Lung (tissue), 12 donors: ENCODE results near the gene TRIM66. TPM values are rescaled to one million over a fixed set of nuclear protein-coding genes. Genes with fewer than 3 reads are reported as not detected.

Source experiments
- ATAC-seq: fragments of 200-7000 bp; cut with Tn5 transposase; one replicate; pipeline ENCODE4 v1.9.1; 2020; ENCODE audit warnings: moderate number of reproducible peaks; ENCODE audit not compliant: insufficient read depth, low FRiP score
- DNase-seq, 3 donors: peaks; one replicate each; pipeline ENCODE4 v3.0.0-alpha.2; 2013 to 2017
- H3K27ac ChIP-seq, 2 donors: one replicate each; pipeline ENCODE4 v1.5.1; 2013; ENCODE audit warnings: mild to moderate bottlenecking in 2 of 2, moderate library complexity in 2 of 2, control low read depth in 1 of 2, inconsistent platforms in 1 of 2, low read depth in 1 of 2, low read length in 1 of 2
- H3K27me3 ChIP-seq, 3 donors: one replicate each; pipeline ENCODE4 v1.5.1; 2013; ENCODE audit warnings: low read length in 2 of 3; ENCODE audit not compliant: control insufficient read depth in 3 of 3, insufficient read depth in 3 of 3
- H3K36me3 ChIP-seq, 4 donors: one replicate each; pipeline ENCODE4 v1.5.1; 2013; ENCODE audit warnings: low read length in 4 of 4, mild to moderate bottlenecking in 1 of 4, moderate library complexity in 1 of 4; ENCODE audit not compliant: control insufficient read depth in 4 of 4, insufficient read depth in 4 of 4
- H3K4me1 ChIP-seq, 5 donors: one replicate each; pipeline ENCODE4 v1.5.1; 2013; ENCODE audit warnings: low read length in 5 of 5, mild to moderate bottlenecking in 2 of 5, moderate library complexity in 1 of 5; ENCODE audit not compliant: control insufficient read depth in 5 of 5, insufficient read depth in 5 of 5
- H3K4me3 ChIP-seq: one replicate; pipeline ENCODE4 v1.5.1; 2013; ENCODE audit warnings: mild to moderate bottlenecking, control low read depth, moderate library complexity
- H3K9ac ChIP-seq, 2 donors: one replicate each; pipeline ENCODE4 v1.5.1; 2013; ENCODE audit warnings: low read length in 2 of 2, control low read depth in 1 of 2; ENCODE audit not compliant: insufficient read depth in 1 of 2
- H3K9me3 ChIP-seq, 4 donors: one replicate each; pipeline ENCODE4 v1.5.1; 2013; ENCODE audit warnings: low read length in 3 of 4, mild to moderate bottlenecking in 1 of 4, moderate library complexity in 1 of 4; ENCODE audit not compliant: control insufficient read depth in 4 of 4, insufficient read depth in 3 of 4
- WGBS, 2 donors: extraction: QIAGEN DNeasy Blood & Tissue Kit; methylation state at CpG; one replicate each; pipeline ENCODE4 v1.1.7; 2013; 5-methylcytosine and 5-hydroxymethylcytosine counted together
- polyA plus RNA-seq, 2 donors: library from polyadenylated mRNA; stranded (reverse); fragments of 200-250 nt; gene quantifications; one replicate each; pipeline ENCODE4 v1.2.1, GENCODE V29; 2013
- total RNA-seq, 2 donors: library from RNA; depleted of rRNA in 1 of 2; stranded (reverse); fragments of >200 nt in 1 of 2; gene quantifications; one replicate each; pipeline ENCODE4 v1.2.1, GENCODE V29; 2014 to 2021
- TF ChIP-seq, protein P1 (sequence below): IDR thresholded peaks from 2 replicates; pipeline ENCODE4 v1.5.1; 2012; ENCODE audit warnings: mild to moderate bottlenecking; ENCODE audit errors: control extremely low read depth, extremely low read depth
- donor health status: control.
- donor health status: control.
- donor health status: Bipolar disorder and iron deficiency.
- donor health status: healthy.
- donor health status: DM: yes; HTN: yes; CAD: no.

The TRIM66 gene
- total and polyA plus RNA-seq, 4 donors: 2.0 to 23.9 (median 11.3) TPM

DNA sequence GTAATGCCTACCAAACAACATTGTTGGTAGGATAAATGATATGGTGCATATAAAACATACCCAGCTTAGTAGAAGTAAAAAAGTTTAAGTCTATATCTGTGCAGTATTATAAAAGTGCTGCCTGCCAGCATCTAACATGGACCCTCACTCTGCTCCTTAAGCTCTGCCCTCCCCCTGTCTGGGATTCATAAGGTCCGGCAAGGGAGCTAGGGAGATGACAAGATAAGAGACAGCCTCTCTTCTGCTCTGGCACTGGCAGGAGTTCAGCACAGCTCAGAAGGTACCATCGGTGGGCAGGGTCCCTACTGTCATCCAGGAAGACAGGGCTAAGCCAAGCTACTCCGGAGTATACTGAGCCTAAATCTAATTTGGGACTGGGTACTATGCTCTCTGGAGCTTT lies 42.8 kb downstream of the TRIM66 start:
- Histone ChIP-seq H3K4me1 (peaks cover 0 to 9% (median 7%) of the 10 kb centered on the region in 5 donors), H3K4me3 (no peak overlapping the region), H3K9ac (no peak overlapping the region), H3K27me3 (no peaks in the 10 kb centered on the region), H3K27ac (no peak overlapping the region), H3K36me3 (peaks cover 3 to 38% (median 8%) of the 10 kb centered on the region in 4 donors), H3K9me3 (peaks cover 0 to 3% (median 1%) of the 10 kb centered on the region in 4 donors)
- WGBS, 2 donors: 87 to 89% methylated on average over 3 of the region's 3 CpGs
- ATAC-seq (no peak), DNase-seq (no peak)
- TF ChIP-seq, protein P1, sequence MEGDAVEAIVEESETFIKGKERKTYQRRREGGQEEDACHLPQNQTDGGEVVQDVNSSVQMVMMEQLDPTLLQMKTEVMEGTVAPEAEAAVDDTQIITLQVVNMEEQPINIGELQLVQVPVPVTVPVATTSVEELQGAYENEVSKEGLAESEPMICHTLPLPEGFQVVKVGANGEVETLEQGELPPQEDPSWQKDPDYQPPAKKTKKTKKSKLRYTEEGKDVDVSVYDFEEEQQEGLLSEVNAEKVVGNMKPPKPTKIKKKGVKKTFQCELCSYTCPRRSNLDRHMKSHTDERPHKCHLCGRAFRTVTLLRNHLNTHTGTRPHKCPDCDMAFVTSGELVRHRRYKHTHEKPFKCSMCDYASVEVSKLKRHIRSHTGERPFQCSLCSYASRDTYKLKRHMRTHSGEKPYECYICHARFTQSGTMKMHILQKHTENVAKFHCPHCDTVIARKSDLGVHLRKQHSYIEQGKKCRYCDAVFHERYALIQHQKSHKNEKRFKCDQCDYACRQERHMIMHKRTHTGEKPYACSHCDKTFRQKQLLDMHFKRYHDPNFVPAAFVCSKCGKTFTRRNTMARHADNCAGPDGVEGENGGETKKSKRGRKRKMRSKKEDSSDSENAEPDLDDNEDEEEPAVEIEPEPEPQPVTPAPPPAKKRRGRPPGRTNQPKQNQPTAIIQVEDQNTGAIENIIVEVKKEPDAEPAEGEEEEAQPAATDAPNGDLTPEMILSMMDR: no peak

DNA sequence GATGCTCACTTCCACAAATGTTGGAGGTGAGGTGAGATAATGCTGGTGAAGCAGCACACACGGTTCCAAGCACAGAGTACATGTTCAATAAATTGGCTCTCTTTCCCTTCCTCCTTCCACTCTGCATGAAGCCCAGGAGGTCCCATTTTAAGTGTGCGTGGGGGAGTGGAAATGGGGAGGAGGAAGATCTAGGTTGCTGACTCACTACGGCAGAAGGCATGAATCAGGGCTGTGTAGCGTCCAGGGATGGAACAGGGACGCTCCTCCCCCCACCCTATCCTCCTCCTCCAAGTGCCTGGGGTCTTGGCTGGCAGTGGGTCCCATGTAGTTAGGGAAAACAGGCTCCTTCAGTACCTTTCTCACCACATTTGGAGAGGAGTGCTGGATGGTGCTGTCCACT lies 44.2 kb downstream of the TRIM66 start:
- H3K4me3 ChIP-seq: no peak overlapping the region
- ATAC-seq (no peak), DNase-seq (no peak)
- no peaks in the 10 kb centered on the region for H3K27me3 ChIP-seq
- no peak overlapping the region for H3K9ac ChIP-seq
- H3K9me3 ChIP-seq: peaks cover 0 to 3% (median 1%) of the 10 kb centered on the region in 4 donors
- H3K27ac ChIP-seq: no peak overlapping the region
- peaks cover 3 to 44% (median 8%) of the 10 kb centered on the region in 4 donors for H3K36me3 ChIP-seq
- TF ChIP-seq, protein P1: no peak
- WGBS, 2 donors: 99% methylated on average over 5 of the region's 5 CpGs
- peaks cover 0 to 9% (median 7%) of the 10 kb centered on the region in 5 donors for H3K4me1 ChIP-seq

DNA sequence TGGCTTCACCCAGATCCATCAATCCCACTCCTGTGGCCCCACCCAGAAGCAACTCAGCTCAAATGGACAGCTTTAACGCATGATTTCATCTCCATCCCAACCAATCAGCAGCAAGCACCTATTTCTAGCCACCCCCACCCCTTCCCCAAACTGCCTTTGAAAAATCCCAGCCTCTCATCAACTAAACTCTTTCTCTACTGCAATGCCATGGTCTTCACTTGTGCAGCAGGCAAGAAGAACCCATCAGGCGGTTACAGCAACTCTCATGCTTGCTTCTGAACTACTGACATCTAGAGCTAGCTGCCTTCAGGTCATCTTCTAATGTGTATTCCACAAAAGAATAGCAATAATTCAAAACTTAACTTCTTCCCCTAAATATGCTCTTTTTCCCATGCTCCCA lies 46.3 kb downstream of the TRIM66 start:
- H3K9ac ChIP-seq: no peak overlapping the region
- ATAC-seq (no peak), DNase-seq (no peak)
- 95 to 99% methylated on average over 2 of the region's 2 CpGs for WGBS, 2 donors
- H3K27ac ChIP-seq: no peak overlapping the region
- H3K9me3 ChIP-seq: peaks cover 0 to 3% (median 1%) of the 10 kb centered on the region in 4 donors
- no peaks in the 10 kb centered on the region for H3K27me3 ChIP-seq
- H3K4me3 ChIP-seq: no peak overlapping the region
- H3K36me3 ChIP-seq: peaks cover 3 to 35% (median 8%) of the 10 kb centered on the region in 4 donors
- TF ChIP-seq, protein P1: no peak
- peaks cover 0 to 2% (median 0%) of the 10 kb centered on the region in 5 donors for H3K4me1 ChIP-seq

DNA sequence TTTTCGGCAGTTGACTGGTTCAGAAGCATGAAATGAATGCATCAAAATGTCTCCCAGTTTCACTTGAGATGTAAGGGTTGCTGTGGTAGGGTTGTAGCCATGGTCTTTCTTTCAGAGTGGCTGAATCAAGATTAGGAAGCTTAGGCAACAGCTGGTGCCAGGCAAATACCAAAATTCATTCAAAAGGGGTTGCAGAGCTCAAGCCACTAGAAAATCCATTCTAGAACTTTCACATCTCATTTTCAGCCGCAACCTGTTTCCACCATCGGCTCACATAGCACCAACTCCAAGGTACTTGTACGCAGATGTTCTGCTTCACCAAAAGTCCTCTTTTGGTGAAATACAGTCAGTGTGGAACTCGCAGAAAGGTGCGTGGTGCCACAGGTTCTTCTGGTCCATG lies 48.0 kb downstream of the TRIM66 start:
- no peak overlapping the region for H3K9ac ChIP-seq
- H3K4me3 ChIP-seq: no peak overlapping the region
- H3K4me1 ChIP-seq: peaks cover 0 to 2% (median 0%) of the 10 kb centered on the region in 5 donors
- H3K9me3 ChIP-seq: peaks cover 0 to 3% (median 1%) of the 10 kb centered on the region in 4 donors
- H3K27me3 ChIP-seq: no peaks in the 10 kb centered on the region
- no peak overlapping the region for H3K27ac ChIP-seq
- peaks cover 3 to 24% (median 6%) of the 10 kb centered on the region in 4 donors for H3K36me3 ChIP-seq
- ATAC-seq (no peak), DNase-seq (no peak)
- TF ChIP-seq, protein P1: no peak
- 96 to 99% methylated on average over 6 of the region's 6 CpGs for WGBS, 2 donors
